GM12878 (cell line): ENCODE data around the gene RPSA. TPM values are rescaled to one million over a fixed set of nuclear protein-coding genes. Genes with fewer than 3 reads are reported as not detected.

Experiments used
- CUX1 ChIP-seq: IDR thresholded peaks from 2 replicates; pipeline ENCODE4 v1.6.1; 2012; ENCODE audit warnings: improper control_type of control experiment, low read depth, low read length; ENCODE audit not compliant: insufficient replicate concordance
- KDM1A ChIP-seq: fragments of 200-600 bp; sonication (generic); IDR thresholded peaks from 2 replicates; pipeline ENCODE4 v1.6.1; 2016; ENCODE audit warnings: borderline replicate concordance
- REST ChIP-seq: IDR thresholded peaks from 2 replicates; pipeline ENCODE4 v1.6.1; 2012; ENCODE audit warnings: mild to moderate bottlenecking, low read depth, low read length
- TCF12 ChIP-seq: IDR thresholded peaks from 2 replicates; pipeline ENCODE4 v1.6.1; 2011; ENCODE audit warnings: low read depth, mild to moderate bottlenecking, low read length
- polyA plus RNA-seq, 11 experiments: library from polyadenylated mRNA; depleted of rRNA in 4 of 11; unstranded in 6 of 11; stranded (reverse) in 5 of 11; fragments of >200 nt; fragmentation: Nextera tagmentation in 4 of 11; fragmentation: Illumina TruSeq in 1 of 11; extraction: Ambion mirVana in 4 of 11; extraction: Trizol in 1 of 11; gene quantifications; 1 replicate in 1 of 11; 2 replicates in 10 of 11; pipeline versions ENCODE4 v1.2.1 to v1.2.3, GENCODE V29; 2011 to 2016; ENCODE audit warnings: inconsistent platforms in 2 of 11, missing spikeins in 2 of 11, low read depth in 1 of 11
- total RNA-seq, 4 experiments: library from RNA; depleted of rRNA in 3 of 4; stranded (reverse); fragments of >200 nt in 3 of 4; fragmentation: Illumina TruSeq in 1 of 4; extraction: Trizol in 1 of 4; gene quantifications; 2 replicates each; pipeline versions ENCODE4 v1.2.1 to v1.2.3, GENCODE V29; 2013 to 2021

Gene RPSA
- total and polyA plus RNA-seq, 10 of the 15 experiments (the other 5 are each of a cell fraction or from before 2014, with no cell fraction given) = 1,012 to 5,036 (median 3,460) TPM

- TF ChIP-seq CUX1 = no peak
- TF ChIP-seq KDM1A = no peak
- no peak for TF ChIP-seq REST
- TF ChIP-seq TCF12 = no peak
These were observed 6.2 kb downstream of the RPSA start (continued) for GRCh38 chr3:39412668-39413260.
